Measurements from ENCODE around the gene OR5H14. TPM values are rescaled to one million over a fixed set of nuclear protein-coding genes. Genes with fewer than 3 reads are reported as not detected.
"Not testable (repeated sequence)": the region's sequence is repeated elsewhere in the genome, so short reads cannot be mapped to it uniquely, and the experiment has no call there.

OR5H14 gene
- total RNA-seq (2014; rRNA removed; shearing (Covaris generic); ENCODE audit: low replicate concordance), result not detected in 2 replicates

GRCh38 chr3:98147179-98147578 lies at the start of gene OR5H14:
Gene OR5H14, plus strand, starts transcription at chr3:98147479. Its CDS starts 1,907 bp downstream, at chr3:98149386.
- no peak for DNase-seq
- H3K9me3 ChIP-seq, result no peaks in the 10 kb centered on the region
- no peaks in the 10 kb centered on the region; the same call in 1 of the 2 replicates for H3K27me3 ChIP-seq
- H3K36me3 ChIP-seq, result no peaks in the 10 kb centered on the region
- no peak within 1 kb of the TSS for H3K4me3 ChIP-seq

DNA sequence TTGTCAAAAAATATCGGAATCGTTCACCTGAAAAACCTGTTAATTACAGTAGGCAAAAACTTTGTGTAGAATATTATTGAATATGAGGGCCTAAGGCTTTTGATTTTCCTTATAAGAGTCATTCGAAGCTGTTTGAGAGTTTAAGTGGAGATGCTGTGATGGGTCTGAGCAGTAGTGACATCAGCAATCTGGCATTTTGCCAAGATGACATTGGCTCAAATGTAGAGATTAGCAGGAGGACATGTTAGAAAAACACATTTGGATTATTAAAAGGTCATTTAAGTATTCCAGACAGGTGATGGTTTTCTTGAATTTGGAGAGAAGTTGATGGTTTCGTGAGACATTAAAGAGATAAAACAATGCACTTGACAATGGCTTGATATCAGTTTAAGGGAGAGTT lies 47.4 kb upstream of the OR5H14 start:
- Histone ChIP-seq H3K36me3 (no peaks in the 10 kb centered on the region), H3K4me3 (no peak overlapping the region), H3K9me3 (no peaks in the 10 kb centered on the region), H3K27me3 (no peaks in the 10 kb centered on the region)
- no peak for DNase-seq

- no peaks in the 10 kb centered on the region for H3K9me3 ChIP-seq
- H3K27me3 ChIP-seq, result no peaks in the 10 kb centered on the region
These were observed 39.1 kb upstream of the OR5H14 start for GRCh38 chr3:98108162-98108561.

GRCh38 chr3:98109807-98110549 lies 37.3 kb upstream of the OR5H14 start:
- Histone ChIP-seq H3K27me3 (no peaks in the 10 kb centered on the region), H3K9me3 (no peaks in the 10 kb centered on the region), H3K4me3 (no peak overlapping the region), H3K36me3 (no peaks in the 10 kb centered on the region)
- no peak for DNase-seq

More at GRCh38 chr3:98108162-98108561, 39.1 kb upstream of the OR5H14 start:
- no peaks in the 10 kb centered on the region for H3K36me3 ChIP-seq
- H3K4me3 ChIP-seq, result no peak overlapping the region
- DNase-seq, result no peak

- no peak for DNase-seq
These were observed 36.8 kb upstream of the OR5H14 start for GRCh38 chr3:98110550-98110908.

GRCh38 chr3:98114264-98114663 lies 33.0 kb upstream of the OR5H14 start:
- no peak for DNase-seq
- Histone ChIP-seq H3K4me3 (no peak overlapping the region), H3K27me3 (no peaks in the 10 kb centered on the region)

More at GRCh38 chr3:98110550-98110908, 36.8 kb upstream of the OR5H14 start:
- Histone ChIP-seq H3K36me3 (no peaks in the 10 kb centered on the region), H3K9me3 (no peaks in the 10 kb centered on the region), H3K27me3 (no peaks in the 10 kb centered on the region), H3K4me3 (no peak overlapping the region)

DNA sequence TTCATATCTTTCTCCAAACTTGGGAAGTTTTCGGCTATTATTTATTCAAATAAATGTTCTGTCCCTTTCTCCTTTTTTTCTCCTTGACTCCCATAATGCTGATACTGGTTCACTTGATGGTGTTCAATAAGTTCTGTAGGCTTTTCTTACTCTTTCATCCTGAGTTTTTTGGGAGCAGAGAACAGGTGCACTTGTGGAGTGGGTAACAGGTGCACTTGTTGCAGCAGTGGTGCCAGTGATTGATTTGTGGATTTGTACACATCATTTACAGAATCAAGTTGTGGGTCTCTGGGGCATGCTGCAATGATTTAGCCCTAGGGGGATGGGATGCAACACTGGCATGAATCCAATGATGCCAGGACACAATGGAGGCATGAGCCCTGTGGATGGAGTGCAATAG lies 31.6 kb upstream of the OR5H14 start:
- DNase-seq, result no peak
- Histone ChIP-seq H3K9me3 (no peaks in the 10 kb centered on the region), H3K4me3 (no peak overlapping the region), H3K36me3 (no peaks in the 10 kb centered on the region), H3K27me3 (no peaks in the 10 kb centered on the region)

More at GRCh38 chr3:98114264-98114663, 33.0 kb upstream of the OR5H14 start:
- Histone ChIP-seq H3K9me3 (no peaks in the 10 kb centered on the region), H3K36me3 (no peaks in the 10 kb centered on the region)

DNA sequence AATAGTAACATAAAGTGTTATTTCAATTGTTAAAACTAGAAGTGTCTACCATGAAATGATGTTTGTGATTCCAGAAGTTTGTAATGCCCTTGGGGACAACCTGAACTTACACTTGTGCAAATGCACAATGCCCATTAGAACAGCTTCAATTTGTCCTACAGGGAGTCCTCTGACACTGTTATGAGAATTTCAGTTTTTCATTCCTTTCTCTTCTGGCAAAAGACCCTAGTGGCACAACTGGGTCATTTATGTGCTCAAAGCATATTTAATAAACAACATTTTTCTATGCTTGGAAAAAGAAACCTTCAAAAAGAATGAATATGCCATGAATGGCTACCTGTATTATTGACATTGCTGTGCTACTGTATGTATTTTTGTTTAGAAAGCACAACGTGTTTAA lies 16.9 kb upstream of the OR5H14 start, which contains the start of gene OR5H1:
OR5H1 (plus strand) TSS at position 301 of the 400 bp plus-strand sequence. CDS start 1,977 bp downstream, outside the sequence.
- Histone ChIP-seq H3K4me3 (no peak within 1 kb of the TSS), H3K27me3 (no peaks in the 10 kb centered on the region; the same call in 1 of the 2 replicates), H3K9me3 (no peaks in the 10 kb centered on the region), H3K36me3 (no peaks in the 10 kb centered on the region)
- no peak for DNase-seq

GRCh38 chr3:98136631-98137030 lies 10.6 kb upstream of the OR5H14 start:
- no peaks in the 10 kb centered on the region for H3K9me3 ChIP-seq
- H3K36me3 ChIP-seq, result no peaks in the 10 kb centered on the region
- no peak for DNase-seq
- no peak overlapping the region for H3K4me3 ChIP-seq
- no peaks in the 10 kb centered on the region; the same call in 1 of the 2 replicates for H3K27me3 ChIP-seq

DNA sequence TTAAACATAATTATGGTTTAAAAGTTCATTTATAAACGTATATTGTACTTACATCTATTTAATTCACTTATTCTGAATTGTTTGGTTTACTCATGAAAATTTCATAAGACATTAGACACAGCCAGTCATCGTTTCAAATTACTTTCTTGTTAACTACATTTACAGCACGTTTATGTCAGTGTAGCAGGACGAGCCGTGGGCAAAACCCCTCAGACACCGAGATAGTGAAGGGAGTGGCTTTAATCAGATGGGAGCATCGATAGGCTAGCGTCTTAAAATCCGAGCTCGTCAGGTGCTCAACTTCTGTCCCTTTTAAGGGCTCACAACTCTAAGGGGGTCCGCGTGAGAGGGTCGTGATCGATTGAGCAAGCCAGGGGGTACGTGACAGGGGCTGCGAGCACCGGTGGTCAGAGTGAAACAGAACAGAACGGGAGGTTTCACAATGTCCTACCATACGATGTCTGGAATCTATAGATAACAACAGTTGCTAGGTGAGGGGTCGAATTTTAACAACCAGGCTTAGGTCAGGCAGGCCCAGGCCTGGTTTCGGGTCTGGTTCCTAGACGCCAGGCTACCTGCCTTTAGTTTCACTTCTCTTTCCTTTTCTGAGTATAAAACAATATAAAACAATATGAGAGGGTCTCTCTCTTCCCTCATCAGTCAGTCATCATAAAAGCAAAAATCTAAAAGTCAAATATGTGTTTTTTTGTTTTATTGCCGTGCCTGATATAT lies 9.3 kb upstream of the OR5H14 start:
- H3K4me3 ChIP-seq, H3K9me3 ChIP-seq, DNase-seq, H3K27me3 ChIP-seq, H3K36me3 ChIP-seq: not testable (repeated sequence)

- DNase-seq, result no peak
- Histone ChIP-seq H3K27me3 (no peaks in the 10 kb centered on the region; the same call in 1 of the 2 replicates), H3K9me3 (no peaks in the 10 kb centered on the region), H3K4me3 (no peak overlapping the region), H3K36me3 (no peaks in the 10 kb centered on the region)
These were observed 6.7 kb upstream of the OR5H14 start for GRCh38 chr3:98140531-98140930.

- no peaks in the 10 kb centered on the region for H3K9me3 ChIP-seq
- no peaks in the 10 kb centered on the region for H3K27me3 ChIP-seq
- H3K36me3 ChIP-seq, result no peaks in the 10 kb centered on the region
- DNase-seq, result no peak
- no peak overlapping the region for H3K4me3 ChIP-seq
These were observed 1.5 kb downstream of the OR5H14 start for GRCh38 chr3:98148751-98149150.

DNA sequence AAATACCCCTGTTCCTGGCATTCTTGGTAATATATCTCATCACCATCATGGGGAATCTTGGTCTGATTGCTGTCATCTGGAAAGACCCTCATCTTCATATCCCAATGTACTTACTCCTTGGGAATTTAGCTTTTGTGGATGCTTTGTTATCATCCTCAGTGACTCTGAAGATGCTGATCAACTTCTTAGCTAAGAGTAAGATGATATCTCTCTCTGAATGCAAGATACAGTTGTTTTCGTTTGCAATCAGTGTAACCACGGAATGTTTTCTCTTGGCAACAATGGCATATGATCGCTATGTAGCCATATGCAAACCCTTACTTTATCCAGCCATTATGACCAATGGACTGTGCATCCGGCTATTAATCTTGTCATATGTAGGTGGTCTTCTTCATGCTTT lies 2.2 kb downstream of the OR5H14 start:
- not testable (repeated sequence) for H3K36me3 ChIP-seq, DNase-seq, H3K27me3 ChIP-seq, H3K4me3 ChIP-seq, H3K9me3 ChIP-seq

DNA sequence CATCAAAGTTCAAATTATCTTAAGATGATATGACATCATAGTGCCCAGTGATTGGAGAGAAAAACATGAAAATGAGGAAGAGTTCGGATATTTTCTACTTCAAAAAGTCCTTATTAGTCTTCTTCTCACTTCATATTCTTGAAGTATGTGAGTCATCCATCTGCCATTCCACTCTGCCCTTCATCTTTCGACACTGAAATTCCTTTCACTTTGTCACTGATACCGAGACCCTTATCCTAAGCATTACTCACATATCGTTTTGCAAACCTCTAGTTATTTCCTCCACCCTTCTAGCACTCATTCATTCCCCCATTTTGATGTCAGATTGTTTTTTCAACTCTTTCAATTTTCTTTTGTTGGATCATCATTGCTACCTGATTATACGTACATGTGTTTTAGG lies 4.0 kb downstream of the OR5H14 start:
- Histone ChIP-seq H3K9me3 (no peaks in the 10 kb centered on the region), H3K27me3 (no peaks in the 10 kb centered on the region), H3K36me3 (no peaks in the 10 kb centered on the region), H3K4me3 (no peak overlapping the region)
- no peak for DNase-seq

- DNase-seq, result no peak
- H3K36me3 ChIP-seq, result no peaks in the 10 kb centered on the region
- no peaks in the 10 kb centered on the region for H3K9me3 ChIP-seq
- no peak within 1 kb of the TSS for H3K4me3 ChIP-seq
- H3K27me3 ChIP-seq, result no peaks in the 10 kb centered on the region
These were observed 19.1 kb downstream of the OR5H14 start, which contains the start of gene OR5H15 for GRCh38 chr3:98166396-98166795. Gene OR5H15, plus strand, starts transcription at chr3:98166696. Its CDS starts 2,004 bp downstream, at chr3:98168700.

DNA sequence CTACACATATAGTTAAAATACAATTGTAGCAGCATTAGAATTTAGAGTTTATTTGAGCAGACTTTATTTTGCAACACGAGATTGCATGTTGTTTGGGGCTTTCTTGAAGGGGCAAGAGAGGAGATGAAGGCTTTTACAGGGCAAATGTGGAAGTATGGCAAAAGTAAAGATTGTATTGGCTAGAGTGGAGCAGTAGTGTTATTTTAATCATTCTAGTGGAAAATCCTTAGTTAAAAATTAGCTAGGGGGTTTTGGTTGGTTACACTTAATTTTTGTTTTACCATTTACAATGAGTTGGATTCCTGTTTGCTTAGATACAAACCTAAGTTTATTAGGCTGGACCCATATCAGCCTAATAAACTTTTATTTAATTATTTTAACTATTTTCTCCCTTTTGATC lies 23.8 kb downstream of the OR5H14 start:
- H3K4me3 ChIP-seq, result no peak overlapping the region
- no peaks in the 10 kb centered on the region for H3K27me3 ChIP-seq
- no peaks in the 10 kb centered on the region for H3K9me3 ChIP-seq
- no peak for DNase-seq
- no peaks in the 10 kb centered on the region for H3K36me3 ChIP-seq

GRCh38 chr3:98172621-98173020 lies 25.3 kb downstream of the OR5H14 start:
- Histone ChIP-seq H3K4me3 (no peak overlapping the region), H3K27me3 (no peaks in the 10 kb centered on the region), H3K9me3 (no peaks in the 10 kb centered on the region), H3K36me3 (no peaks in the 10 kb centered on the region)
- no peak for DNase-seq

All from MG63 (cell line).